Skin of body (tissue), 2 donors: ENCODE results near the gene CNBD2. TPM values are rescaled to one million over a fixed set of nuclear protein-coding genes. Genes with fewer than 3 reads are reported as not detected.
"Not testable (repeated sequence)": the region's sequence is repeated elsewhere in the genome, so short reads cannot be mapped to it uniquely, and the experiment has no call there.

Source experiments
- DNase-seq: peaks from one replicate; lab custom pipeline; 2025; lab: John Stamatoyannopoulos, UW
- total RNA-seq: library from RNA; depleted of rRNA; stranded (reverse); fragments of >200 nt; gene quantifications from one replicate; pipeline ENCODE4 v1.2.3, GENCODE V29; 2014

The CNBD2 gene
- total RNA-seq, 1 donor from 2014 or later, result 2.7 TPM

GRCh38 chr20:36018208-36018988 is 50.0 kb downstream of the CNBD2 start:
- no peak for DNase-seq

GRCh38 chr20:36026131-36026530 is 57.7 kb downstream of the CNBD2 start:
- DNase-seq, result not testable (repeated sequence)

- no peak for DNase-seq
Observed at GRCh38 chr20:36028106-36028808, 59.9 kb downstream of the CNBD2 start.

GRCh38 chr20:36030149-36030548 is 61.8 kb downstream of the CNBD2 start:
- no peak for DNase-seq

GRCh38 chr20:36031806-36032205 is 63.4 kb downstream of the CNBD2 start:
- DNase-seq, result no peak

- no peak for DNase-seq
Observed at GRCh38 chr20:36034875-36035274, 66.5 kb downstream of the CNBD2 start.

GRCh38 chr20:36035745-36036144 is 67.4 kb downstream of the CNBD2 start:
- DNase-seq, result no peak

- no peak for DNase-seq
Observed at GRCh38 chr20:36036688-36037087, 68.3 kb downstream of the CNBD2 start.

GRCh38 chr20:36040571-36040970 is 72.2 kb downstream of the CNBD2 start:
- no peak for DNase-seq

- DNase-seq, result no peak
Observed at GRCh38 chr20:36043441-36043840, 75.1 kb downstream of the CNBD2 start.

GRCh38 chr20:36043892-36044515 is 75.6 kb downstream of the CNBD2 start:
- DNase-seq, result no peak

GRCh38 chr20:36045373-36045714 is 77.0 kb downstream of the CNBD2 start:
- no peak for DNase-seq

- DNase-seq, result not testable (repeated sequence)
Observed at GRCh38 chr20:36046073-36046798, 77.8 kb downstream of the CNBD2 start.

- not testable (repeated sequence) for DNase-seq
Observed at GRCh38 chr20:36049408-36049807, 81.0 kb downstream of the CNBD2 start.

GRCh38 chr20:36050436-36051317 is 82.3 kb downstream of the CNBD2 start:
- peak; percentile 77 for DNase-seq

- DNase-seq, result no peak
Observed at GRCh38 chr20:36051318-36052116, 83.1 kb downstream of the CNBD2 start.

GRCh38 chr20:36052117-36052513 is 83.7 kb downstream of the CNBD2 start:
- DNase-seq, result no peak

GRCh38 chr20:36053863-36054518 is 85.6 kb downstream of the CNBD2 start:
- DNase-seq, result not testable (repeated sequence)

GRCh38 chr20:36055145-36055544 is 86.8 kb downstream of the CNBD2 start:
- DNase-seq, result no peak
